Brain pericyte (primary cell): ENCODE measurements around the gene TUSC2.

Source experiments
- DNase-seq: peaks from one replicate; pipeline ENCODE4 v3.0.0-alpha.2; 2012; ENCODE audit warnings: low read depth, low spot score

TUSC2 gene

GRCh38 chr3:50336452-50337174 lies 8.6 kb upstream of the TUSC2 start:
- DNase-seq: no peak

DNA sequence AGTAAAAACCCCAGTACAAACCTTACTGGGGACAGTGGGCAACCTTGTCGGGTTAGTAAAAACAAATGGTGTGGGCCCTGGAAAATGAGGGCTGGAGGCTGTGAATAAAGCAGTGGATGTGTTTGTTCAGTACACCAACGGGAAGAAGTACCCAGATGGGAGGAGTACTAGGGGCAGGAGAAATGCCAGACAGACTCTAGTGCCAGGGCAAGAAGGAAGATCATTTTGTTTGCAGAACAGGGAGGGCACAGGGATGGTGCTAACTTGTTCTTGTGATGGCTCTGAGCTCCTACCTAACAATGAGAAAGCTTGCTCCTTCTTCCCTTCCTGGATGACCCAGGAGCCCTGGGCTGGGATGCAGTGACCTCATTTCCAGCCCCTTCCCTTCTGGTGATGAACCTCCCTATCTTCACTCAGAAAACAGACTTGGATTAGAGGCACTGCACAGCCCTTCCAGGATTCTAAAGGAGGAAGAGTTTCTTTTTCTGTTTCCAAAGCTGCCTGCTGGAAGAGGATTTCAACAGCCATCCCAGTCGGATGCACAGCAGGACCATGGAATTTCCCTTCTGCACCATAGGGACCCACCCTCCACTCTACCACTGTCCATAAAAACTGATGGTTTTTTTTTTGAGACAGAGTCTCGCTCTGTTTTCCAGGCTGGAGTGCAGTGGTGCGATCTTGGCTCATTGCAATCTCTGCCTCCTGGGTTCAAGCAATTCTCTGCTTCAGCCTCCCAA lies 6.5 kb upstream of the TUSC2 start:
- no peak for DNase-seq

DNA sequence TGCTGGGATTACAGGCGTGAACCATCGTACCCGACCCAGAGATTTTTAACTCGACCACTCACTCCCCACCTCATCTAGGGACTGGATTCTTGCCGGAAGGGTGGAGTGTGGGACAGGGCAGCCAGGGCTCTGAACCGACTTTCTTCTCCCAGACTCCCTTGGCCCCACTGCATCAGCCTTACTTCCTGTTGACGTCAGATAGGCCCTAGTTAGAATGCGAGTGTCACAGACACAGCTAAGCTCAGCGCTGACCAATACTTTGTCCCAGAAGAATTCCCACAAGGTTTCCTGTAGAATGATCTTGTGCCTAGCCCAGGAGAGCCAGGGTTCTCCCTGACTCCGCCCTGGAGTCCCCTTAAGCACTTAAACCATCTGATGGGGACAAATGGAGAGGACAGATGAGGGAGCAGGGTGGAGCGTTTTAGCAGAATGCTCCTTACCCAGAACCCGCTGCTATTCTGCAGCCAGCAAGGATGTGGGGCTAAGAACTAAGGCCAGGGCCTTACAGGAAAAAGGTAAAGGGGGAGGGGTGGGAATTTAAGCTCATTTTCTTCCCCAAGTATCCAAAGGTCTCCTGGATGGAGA lies 5.8 kb upstream of the TUSC2 start:
- no peak for DNase-seq

DNA sequence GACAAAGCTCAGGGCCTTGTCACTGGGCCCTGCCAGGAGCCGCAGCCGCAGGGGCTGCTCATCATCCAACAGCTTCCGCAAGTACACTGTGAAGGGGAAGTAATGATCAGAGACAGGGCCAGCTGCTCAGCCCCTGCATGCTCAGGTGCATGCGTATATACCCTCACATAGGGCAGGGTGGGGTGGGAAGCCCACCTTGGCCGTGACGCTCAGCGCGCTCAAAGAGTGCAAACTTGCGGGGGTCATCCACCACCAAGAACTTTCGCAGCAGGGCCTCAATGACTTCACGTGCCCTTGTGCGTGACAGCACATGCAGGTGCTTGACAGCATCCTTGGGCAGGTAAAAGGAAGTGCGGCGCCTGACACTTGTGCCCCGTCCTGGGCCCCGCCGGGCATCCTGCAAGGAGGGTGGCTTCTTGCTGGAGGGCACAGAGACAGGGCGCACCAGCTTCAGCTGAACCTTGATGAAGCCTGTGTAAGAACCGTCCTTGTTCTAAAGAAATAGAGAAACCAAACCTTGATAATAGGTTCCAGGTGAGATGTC lies 3.4 kb upstream of the TUSC2 start:
- DNase-seq: no peak

- DNase-seq: no peak
Observed at GRCh38 chr3:50330330-50330729, 2.3 kb upstream of the TUSC2 start.

GRCh38 chr3:50327129-50327528 lies 894 bp downstream of the TUSC2 start:
- DNase-seq: no peak

GRCh38 chr3:50326182-50326541 lies 1.9 kb downstream of the TUSC2 start:
- no peak for DNase-seq

GRCh38 chr3:50325497-50326181 lies 2.4 kb downstream of the TUSC2 start:
- DNase-seq: no peak

- no peak for DNase-seq
Observed at GRCh38 chr3:50325113-50325480, 2.9 kb downstream of the TUSC2 start.

GRCh38 chr3:50324351-50325112 lies 3.5 kb downstream of the TUSC2 start:
- DNase-seq: no peak

DNA sequence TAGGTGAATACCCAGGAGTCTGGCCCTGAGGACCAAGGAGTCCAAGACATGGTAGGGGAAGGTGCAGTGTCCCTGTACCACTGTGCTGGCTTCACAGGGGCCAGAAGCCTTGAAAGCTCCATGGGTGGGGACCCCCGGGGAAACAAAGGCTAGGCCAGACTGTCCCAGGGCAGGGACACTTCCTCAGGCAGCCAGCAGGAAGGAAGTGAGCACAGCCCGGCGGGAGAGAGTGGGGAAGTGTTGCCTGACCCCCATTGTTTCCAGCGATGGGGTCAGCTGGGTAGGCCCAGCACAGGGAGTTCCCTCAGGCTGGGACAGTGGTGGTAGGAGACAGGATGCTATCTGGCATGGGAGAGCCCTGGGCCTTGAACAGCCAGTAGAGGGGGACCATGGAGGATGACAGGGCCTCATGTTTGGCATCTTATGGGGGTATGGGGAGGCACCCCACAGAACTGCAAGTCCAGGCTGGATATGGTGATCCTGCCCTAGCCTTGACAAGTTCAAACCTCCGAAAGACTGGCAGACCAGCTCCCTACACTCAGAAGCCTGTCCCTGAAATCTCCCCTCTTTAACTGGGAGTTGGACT lies 4.3 kb downstream of the TUSC2 start:
- no peak for DNase-seq

DNA sequence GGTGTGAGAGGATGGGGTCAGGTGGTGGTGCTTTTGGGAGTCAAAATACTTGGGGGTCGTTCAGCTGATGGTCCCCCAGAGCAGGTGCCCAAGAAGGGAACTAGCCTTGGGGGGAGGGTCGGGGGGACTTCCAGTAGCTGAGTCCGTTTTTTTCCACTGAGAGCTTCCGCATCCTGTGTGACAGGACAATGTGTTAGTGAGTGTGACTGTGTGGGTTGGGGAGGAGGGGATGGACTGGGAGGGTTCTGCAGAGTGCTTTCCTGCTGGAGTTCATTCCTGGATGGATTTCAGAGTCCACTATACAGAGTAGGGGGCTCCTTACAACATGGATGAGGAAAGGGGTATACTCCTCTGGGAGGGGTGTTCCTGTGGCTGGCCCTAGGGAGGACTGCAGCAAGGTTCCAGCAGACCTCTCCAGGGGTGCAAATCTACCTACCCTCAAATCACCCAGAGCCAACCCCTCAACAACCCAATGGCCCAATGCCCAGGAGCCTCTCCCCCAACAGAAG lies 4.9 kb downstream of the TUSC2 start:
- DNase-seq: no peak

GRCh38 chr3:50322386-50323091 lies 5.5 kb downstream of the TUSC2 start, which contains the start of gene HYAL2:
HYAL2 (minus strand) TSS chr3:50322745; CDS start chr3:50320489, 2,256 bp downstream.
- no peak for DNase-seq

DNA sequence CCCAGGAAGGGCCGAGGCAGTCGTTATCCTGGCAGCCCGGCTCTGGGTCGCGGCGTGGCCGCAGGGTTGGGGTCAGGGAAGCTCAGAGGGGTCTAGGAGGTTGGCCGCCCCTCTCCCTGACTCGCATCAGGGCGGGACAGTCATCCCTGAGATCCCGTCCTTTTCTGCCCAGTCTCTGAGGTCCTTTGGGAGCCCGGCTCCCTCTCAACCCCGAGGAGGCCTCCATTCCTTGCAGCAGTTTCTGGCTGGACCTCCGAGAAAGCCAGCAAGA lies 6.0 kb downstream of the TUSC2 start:
- DNase-seq: no peak

DNA sequence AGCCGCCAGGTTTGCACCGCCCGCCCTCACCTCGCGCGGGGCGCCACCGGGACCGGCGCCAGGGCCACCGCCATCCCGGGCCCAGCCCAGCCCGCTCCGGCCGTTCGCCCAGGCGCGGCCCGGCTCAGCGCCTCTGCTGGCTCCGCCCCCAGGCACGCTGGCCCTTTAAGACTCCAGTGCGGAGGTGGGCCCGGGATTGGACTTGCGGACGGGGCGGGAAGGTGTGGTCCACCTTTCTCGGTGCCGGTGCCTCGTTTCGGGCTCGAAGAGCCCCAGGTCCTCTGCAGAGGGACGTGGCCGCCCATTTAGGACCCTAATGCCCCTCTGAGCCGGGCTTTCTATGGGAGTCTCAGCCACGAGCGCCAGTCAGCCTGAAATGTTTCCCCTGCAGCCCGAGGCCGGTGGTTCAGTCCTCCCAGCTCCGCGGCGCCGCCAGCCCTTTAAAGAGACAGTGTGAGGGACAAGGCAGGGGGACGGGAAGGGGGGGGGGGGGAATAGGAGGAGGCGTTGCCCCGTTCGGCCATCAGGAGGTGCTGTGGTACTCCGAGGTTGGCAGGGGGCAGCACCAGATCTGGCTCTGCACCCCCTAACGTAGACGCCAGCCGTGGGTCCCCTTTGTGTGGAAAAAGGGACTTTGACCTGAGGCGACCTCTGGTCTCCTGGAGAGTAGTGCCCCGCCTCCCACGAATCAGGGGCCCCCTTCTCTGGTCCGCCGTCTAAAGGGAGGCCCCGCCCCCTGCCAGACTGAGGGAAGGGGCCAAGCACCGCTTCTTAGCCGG lies 6.5 kb downstream of the TUSC2 start:
- peak; percentile 71 for DNase-seq

DNA sequence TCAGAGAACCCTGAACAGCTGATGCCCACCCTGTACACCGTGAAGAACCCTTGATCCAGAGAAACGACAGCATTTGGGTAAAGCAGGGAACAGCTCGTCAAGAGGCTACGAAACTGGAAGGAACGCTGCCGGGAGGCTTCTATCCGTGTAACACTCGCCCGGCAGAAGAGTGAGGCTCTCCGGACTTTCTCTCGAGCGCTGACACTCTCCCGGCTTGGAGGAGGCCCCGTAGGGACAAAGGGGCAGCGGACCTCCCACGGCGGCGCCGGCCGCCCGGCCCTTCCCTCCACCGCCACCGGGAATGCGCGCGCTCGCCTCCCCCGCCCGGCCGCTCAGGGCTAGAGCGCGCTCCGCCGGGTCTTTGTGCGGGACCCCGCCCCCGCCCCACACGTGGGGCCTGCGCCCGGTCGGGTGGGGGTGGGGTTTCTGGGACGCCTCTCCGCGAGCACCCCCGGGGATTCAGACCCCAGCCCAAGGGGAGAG lies 7.1 kb downstream of the TUSC2 start:
- DNase-seq: no peak

DNA sequence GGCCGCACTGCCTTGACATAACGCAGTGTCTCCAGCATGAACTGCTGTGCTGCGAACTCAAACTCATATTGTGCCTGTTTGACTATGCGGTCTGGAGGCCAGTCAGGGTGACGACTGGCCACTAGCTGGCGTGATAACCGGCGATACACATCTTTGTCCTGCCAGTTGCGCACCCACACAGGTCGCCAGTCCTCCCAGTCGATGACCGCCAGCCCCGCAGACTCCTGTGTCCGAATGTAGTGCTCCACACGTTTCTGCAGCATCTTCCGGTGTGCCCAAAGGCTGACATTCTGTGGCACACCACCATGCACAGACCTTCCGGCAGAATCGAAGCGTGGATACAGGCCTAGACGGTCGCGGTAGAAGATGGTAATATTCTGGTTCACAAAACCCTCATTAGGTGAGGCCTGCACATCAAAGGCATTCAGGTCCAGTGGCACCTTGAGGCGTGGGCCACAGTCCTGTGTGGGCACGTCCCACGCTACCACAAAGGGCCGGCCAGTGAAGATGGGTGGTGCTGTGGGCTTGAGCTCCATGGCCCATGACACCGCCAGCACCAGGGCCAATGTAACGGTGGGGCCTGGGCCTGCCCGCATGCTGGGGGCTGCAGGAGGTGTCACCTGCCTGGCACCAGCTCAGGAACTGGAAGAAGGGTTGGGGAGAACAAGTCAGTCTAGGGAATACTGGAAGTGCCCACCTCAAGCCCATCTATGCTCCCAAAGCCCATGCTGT lies 8.0 kb downstream of the TUSC2 start:
- no peak for DNase-seq

DNA sequence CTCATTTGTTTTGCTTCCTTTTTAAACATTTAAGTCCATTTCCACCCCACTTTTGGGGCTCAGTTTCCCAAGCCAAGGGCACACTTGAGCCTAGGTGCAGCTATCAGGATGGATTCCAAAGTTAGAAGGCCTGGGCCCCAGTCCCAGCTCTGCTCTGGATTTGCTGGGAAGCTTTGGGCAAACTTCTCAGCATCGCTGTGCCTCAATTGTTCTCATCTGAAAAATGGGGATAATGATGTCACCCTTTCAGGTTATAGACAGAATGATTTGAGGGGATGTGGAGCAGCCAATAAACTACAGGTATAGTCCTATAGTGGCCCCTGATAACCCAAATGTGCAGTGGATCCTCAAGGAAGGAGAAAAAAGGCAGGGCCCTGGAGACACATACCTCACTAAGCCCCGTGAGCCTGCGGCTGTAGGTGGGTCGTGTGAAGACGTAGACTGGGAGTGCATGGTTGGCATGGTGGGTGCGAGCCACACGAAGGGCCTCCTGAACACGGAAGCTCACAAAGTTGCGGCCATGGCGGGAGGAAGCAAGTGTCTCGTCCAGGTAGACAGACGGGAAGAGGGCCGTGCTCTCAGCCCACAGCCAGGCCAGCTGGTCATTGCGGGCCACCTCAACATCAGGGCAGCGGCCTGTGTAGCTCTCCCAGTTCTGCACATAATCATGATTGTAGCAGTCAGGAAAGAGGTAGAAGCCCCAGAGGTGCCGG lies 8.7 kb downstream of the TUSC2 start:
- no peak for DNase-seq
